GM12873 (cell line): ENCODE measurements around the gene GSTO2.

ENCODE experiments used
- TF ChIP-seq, protein P1 (sequence below): IDR thresholded peaks from 2 replicates; pipeline ENCODE4 v1.5.1; 2012; ENCODE audit warnings: low read depth, mild to moderate bottlenecking, moderate library complexity, low read length, control low read depth; ENCODE audit not compliant: insufficient read depth; ENCODE audit errors: missing control alignments

GSTO2 gene

DNA sequence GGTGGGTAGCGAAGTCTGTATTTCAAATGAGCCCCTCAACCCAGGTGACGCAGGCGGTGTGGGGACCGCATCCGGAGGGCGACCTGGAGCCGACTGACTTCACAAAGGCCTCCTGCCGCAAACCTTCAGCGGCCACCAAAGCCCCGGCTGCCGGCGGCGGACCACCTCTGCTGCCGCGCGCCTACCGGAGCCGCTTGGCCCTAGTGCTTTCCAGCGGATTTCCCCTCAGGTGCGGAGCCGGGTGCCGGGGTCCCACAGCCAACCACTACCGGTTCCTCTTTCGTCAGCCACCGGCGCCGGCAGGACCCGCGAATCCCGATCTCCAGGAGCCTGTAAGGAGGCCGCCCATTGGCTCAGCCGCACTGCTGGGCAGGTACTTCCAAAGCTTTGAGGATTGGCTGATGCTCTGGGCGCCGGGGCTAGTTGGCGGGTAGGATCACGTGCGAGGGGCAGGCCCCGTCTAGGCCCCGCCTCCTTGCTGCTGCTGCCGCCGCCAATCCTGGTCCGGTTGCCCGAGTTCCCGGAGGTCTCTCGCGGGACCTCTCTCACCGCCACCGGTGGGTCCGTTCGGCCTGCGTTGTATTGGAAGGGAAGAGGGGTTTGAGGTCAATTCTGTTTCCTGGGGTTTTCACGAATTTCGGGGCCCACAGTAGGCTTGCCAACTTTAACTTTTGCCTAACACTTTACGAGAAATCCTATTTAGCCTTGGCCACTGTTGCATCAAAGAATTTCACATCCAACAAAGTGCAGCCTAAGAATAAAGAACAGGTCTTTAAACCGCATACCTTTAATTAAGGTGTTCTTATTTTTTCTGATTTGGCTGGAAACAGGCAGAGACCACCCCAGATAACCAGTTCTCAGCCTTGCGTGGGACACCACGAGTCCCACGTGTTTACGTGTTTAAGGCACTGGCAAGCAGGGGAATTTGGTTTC, at the start of gene GSTO2:
Gene GSTO2 (plus strand): TSS at position 472 of the 933 bp plus-strand sequence. CDS start 5,732 bp downstream, outside the sequence.
- TF ChIP-seq, protein P1, sequence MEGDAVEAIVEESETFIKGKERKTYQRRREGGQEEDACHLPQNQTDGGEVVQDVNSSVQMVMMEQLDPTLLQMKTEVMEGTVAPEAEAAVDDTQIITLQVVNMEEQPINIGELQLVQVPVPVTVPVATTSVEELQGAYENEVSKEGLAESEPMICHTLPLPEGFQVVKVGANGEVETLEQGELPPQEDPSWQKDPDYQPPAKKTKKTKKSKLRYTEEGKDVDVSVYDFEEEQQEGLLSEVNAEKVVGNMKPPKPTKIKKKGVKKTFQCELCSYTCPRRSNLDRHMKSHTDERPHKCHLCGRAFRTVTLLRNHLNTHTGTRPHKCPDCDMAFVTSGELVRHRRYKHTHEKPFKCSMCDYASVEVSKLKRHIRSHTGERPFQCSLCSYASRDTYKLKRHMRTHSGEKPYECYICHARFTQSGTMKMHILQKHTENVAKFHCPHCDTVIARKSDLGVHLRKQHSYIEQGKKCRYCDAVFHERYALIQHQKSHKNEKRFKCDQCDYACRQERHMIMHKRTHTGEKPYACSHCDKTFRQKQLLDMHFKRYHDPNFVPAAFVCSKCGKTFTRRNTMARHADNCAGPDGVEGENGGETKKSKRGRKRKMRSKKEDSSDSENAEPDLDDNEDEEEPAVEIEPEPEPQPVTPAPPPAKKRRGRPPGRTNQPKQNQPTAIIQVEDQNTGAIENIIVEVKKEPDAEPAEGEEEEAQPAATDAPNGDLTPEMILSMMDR, result no peak

- TF ChIP-seq, protein P1, result no peak
Observed at GRCh38 chr10:104220522-104220921, 48.5 kb upstream of the GSTO2 start.

- TF ChIP-seq, protein P1, result no peak
Observed at GRCh38 chr10:104223304-104223703, 45.7 kb upstream of the GSTO2 start.

DNA sequence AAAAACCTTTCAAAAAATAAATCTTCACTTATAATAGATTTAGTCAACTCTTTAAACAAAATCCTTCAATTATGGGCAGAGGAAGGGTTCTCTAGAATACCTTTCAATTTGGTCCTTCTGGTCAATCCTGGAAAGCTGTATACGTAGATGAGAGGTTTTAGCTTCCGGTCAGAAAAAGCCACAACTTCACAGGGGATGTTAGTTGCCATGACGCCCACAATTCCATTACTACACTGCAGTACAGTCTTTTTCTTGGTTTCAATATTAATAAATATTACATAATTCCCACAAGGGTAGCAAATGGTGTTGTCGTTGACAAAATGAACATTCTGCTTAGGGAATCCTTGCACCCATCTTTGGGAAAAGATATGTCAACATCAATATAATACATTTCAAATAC, 38.5 kb upstream of the GSTO2 start:
- TF ChIP-seq, protein P1, result no peak

DNA sequence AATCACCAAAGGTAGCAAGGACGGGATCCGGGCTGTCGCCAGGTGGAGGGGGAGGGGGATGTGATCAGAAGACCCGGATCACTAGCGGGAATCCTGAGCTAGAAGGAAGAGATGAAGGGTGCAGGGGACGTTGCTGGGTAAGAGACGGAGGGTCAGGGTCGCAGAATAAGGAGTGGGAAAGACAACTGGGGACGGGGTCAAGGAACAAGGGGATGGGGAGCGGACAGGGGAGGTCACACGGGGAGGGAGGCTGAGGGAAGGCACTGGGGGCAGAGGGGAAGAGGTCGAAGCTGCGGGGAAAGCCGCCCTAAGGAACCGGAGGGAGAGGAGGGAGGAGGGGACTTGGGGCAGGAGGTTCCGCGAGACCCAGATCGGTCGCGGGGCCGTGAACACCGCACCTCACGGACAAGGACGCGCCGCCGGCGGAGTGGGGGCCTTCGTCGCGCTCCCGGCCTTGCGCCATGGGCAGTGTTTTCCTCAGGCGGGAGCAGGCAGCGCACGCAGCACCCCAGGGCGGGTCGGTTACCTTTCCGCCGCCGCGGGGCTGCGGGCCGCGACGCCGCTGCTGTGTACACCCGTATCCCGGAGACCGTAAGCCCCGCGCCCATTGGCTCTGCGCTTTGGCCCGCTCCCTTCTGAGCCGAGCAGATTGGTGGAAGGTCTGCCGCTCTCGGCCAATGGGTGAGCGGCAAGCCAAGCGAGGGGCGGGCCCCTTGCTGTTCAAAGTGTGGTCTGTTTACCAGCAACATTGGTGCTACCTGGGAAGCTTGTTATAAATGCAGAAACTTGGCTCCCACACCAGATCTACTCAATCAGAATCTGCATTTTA, 37.0 kb upstream of the GSTO2 start, which contains the start of gene CFAP43:
Gene CFAP43 (minus strand): TSS at position 581 of the 829 bp plus-strand sequence. CDS start 118 bp downstream, at position 463.
- TF ChIP-seq, protein P1, result no peak

DNA sequence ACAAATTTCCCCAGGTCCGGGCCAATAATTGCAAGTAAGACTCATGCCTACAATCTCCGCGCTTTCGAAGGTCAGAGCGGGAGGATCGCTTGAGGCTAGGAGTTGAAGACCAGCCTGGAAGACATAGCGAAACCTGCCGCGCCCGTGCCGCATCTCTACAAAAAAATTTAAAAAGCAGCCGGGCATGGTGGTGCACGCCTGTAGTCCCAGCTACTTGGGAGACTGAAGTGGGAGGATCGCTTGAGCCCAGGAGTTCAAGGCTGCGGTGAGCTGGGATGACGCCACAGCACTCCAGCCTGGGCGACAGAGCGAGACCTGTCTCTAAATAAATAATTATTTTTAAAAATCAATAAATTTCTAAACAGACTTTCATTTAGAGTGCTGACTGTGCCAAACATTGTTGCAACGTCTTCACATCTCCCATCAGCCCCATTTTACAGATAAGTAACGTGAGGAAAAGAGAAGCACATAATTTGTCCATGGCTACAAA, 36.3 kb upstream of the GSTO2 start:
- TF ChIP-seq, protein P1, result no peak

DNA sequence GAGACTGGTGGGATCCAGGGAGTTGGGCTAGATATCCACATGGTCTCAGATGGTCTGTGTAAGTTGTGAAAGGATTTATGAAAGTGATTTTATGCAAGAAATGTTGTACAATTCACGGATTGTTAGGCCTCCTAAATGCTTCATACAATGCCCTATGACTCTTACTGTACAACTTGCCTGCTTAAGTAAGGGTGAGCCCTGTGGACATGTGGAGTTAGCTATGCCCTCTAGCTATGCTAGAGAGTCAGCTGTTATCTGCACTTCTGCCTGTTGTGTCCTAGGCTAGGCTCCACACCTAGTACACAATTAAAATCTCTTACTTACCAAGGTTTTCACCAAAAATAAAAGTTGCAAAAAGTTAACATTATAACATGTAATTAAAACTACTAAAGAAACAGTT, 35.2 kb upstream of the GSTO2 start:
- TF ChIP-seq, protein P1, result no peak
